ENCODE results near the gene RAD51D. TPM values are rescaled to one million over a fixed set of nuclear protein-coding genes. Genes with fewer than 3 reads are reported as not detected.

Gene RAD51D
- total RNA-seq, 3 donors from 2014 or later: 9.1 to 14.4 (median 11.6) TPM

DNA sequence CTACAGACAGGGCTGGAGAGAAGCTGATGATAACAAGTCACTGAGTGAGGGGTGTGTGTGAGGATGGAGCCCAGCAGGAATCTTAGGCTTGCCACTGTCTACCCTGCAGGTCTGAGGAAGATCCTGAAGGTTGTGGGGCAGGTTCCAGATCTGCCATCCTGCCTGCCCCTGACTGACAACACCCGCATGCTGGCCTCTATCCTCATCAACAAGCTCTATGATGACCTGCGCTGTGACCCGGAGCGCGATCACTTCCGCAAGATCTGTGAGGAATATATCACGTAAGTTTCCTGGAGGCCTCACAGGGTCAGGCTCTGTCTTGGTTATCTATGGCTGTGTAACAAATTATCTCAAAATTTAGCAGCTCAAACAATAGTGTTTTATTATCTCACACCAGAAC is 44.2 kb upstream of the RAD51D start:
- Histone ChIP-seq H3K4me3 (no peak overlapping the region), H3K9me3 (no peaks in the 10 kb centered on the region), H3K36me3 (ENCODE audit: low read depth) (no peaks in the 10 kb centered on the region), H3K4me1 (ENCODE audit: low read depth) (no peaks in the 10 kb centered on the region)
- TF ChIP-seq, protein P1, sequence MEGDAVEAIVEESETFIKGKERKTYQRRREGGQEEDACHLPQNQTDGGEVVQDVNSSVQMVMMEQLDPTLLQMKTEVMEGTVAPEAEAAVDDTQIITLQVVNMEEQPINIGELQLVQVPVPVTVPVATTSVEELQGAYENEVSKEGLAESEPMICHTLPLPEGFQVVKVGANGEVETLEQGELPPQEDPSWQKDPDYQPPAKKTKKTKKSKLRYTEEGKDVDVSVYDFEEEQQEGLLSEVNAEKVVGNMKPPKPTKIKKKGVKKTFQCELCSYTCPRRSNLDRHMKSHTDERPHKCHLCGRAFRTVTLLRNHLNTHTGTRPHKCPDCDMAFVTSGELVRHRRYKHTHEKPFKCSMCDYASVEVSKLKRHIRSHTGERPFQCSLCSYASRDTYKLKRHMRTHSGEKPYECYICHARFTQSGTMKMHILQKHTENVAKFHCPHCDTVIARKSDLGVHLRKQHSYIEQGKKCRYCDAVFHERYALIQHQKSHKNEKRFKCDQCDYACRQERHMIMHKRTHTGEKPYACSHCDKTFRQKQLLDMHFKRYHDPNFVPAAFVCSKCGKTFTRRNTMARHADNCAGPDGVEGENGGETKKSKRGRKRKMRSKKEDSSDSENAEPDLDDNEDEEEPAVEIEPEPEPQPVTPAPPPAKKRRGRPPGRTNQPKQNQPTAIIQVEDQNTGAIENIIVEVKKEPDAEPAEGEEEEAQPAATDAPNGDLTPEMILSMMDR (IDR thresholded peaks at IDR 0.05): no peak
- DNase-seq: no peak
- no peak for ATAC-seq
- intact Hi-C loops (cut with DNase I, micrococcal nuclease): no loop called here

DNA sequence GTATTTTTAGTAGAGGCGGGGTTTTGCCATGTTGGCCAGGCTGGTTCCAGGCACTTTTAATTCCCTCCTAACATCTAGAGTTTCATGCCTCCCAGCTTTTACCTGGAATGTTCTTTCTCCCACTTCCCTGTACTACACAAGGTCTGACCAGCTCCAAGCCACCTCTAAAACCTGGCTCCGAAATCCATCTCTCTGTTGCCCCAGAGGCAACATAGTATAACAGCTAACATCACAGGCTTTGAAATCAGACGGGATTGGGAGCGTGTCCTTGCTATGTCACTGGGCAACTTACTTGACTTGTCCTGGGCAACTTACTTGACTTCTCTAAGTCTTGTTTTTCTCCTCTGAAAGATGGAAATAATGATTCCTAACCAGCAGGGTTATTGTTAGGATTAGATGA is 43.1 kb upstream of the RAD51D start:
- Histone ChIP-seq H3K4me3 (no peak overlapping the region), H3K36me3 (ENCODE audit: low read depth) (no peaks in the 10 kb centered on the region), H3K4me1 (ENCODE audit: low read depth) (no peaks in the 10 kb centered on the region), H3K9me3 (no peaks in the 10 kb centered on the region)
- TF ChIP-seq, protein P1 (IDR thresholded peaks at IDR 0.05): no peak
- ATAC-seq (no peak), DNase-seq (no peak)
- intact Hi-C loops (cut with DNase I, micrococcal nuclease): no loop called here

DNA sequence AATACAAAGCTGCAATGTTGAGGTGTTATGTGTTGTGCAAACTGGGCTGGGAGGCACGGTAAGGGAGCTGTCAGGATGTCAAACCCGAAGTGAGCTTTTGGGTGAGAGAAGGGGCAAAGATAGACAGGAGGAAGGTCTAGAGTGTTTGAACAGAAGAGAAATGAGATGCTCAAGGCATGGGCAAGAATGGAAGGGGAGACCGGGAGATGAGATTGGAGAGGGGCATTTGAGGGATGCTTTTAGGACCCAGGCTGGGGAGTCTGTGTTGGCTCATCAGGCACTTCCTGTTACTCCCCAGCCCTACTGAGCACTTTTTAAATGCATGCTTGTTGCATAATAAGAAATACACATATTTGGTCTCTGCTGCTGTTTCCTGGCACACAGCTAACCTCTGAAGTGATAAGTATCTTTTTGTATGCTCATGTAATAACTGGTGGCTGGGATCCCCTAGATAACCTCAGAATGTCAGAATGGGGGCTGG is 41.7 kb upstream of the RAD51D start:
- Histone ChIP-seq H3K4me1 (ENCODE audit: low read depth) (no peaks in the 10 kb centered on the region), H3K9me3 (no peaks in the 10 kb centered on the region), H3K4me3 (no peak overlapping the region), H3K36me3 (ENCODE audit: low read depth) (no peaks in the 10 kb centered on the region)
- peak; percentile 65 for ATAC-seq
- TF ChIP-seq, protein P1 (IDR thresholded peaks at IDR 0.05): no peak
- DNase-seq: no peak
- intact Hi-C loops (cut with DNase I, micrococcal nuclease): no loop called here

DNA sequence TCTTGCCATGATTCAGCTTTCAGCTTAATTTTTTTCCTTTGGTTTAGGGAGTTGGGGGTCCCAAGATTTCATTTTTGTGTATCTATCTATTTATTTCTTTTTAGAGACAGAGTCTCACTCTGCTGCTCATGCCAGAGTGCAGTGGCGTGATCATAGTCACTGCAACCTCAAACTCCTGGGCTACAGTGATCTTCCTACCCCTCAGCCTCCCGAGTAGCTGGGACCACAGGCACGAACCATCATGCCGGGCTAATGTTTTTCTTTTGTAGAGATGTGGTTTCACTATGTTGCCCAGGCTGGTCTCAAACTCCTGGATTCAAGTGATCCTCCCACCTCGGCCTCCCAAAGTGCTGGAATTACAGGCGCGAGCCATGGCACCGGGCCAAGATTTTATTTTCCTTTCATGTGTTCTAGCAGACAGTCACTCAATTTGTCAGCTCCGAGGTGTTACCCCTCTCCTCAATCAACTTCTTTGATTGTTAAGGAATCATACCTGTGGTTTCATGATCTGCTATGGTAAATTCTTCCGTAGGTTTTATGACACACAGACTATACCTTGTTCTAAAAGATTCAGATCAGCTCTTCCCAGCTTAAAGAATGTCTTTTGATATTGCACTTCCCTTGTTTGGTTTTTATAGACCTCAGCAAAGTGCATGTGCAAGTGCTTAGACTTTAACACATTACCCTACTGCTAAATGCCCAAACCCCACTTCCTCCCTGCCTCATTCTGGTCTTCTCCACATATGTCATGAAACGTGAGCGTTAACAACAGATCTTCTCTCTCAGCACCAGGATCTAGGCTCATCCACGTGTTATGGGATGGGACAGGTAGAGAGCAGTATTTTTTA is 40.9 kb upstream of the RAD51D start:
- peak; percentile 62 for ATAC-seq
- Histone ChIP-seq H3K9me3 (no peaks in the 10 kb centered on the region), H3K36me3 (ENCODE audit: low read depth) (no peaks in the 10 kb centered on the region), H3K4me3 (no peak overlapping the region), H3K4me1 (ENCODE audit: low read depth) (no peaks in the 10 kb centered on the region)
- intact Hi-C loops (cut with DNase I, micrococcal nuclease): no loop called here
- TF ChIP-seq, protein P1 (IDR thresholded peaks at IDR 0.05): no peak
- no peak for DNase-seq

DNA sequence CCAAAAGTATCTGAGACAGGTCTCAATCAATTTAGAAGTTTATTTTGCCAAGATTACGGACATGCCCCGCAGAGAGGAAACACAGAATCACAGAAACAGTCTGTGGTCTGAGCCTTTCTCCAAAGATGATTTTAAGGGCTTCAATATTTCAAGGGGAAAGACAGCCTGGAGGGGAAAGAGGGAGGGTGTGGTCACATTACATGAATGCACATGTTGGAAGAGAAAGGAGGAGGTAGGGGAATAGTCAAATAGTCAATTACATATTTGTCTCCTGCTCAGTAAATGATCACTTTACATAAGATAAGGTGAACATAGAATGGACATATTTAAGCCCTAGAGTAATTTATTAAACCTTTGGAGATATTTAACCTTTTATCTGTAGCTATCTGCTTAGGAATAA is 40.3 kb upstream of the RAD51D start:
- Histone ChIP-seq H3K4me1 (ENCODE audit: low read depth) (no peaks in the 10 kb centered on the region), H3K4me3 (no peak overlapping the region), H3K9me3 (no peaks in the 10 kb centered on the region), H3K36me3 (ENCODE audit: low read depth) (no peaks in the 10 kb centered on the region)
- no peak for DNase-seq
- intact Hi-C loops (cut with DNase I, micrococcal nuclease): no loop called here
- TF ChIP-seq, protein P1 (IDR thresholded peaks at IDR 0.05): no peak
- no peak for ATAC-seq
